Measurements from ENCODE around the gene SLC17A6. TPM values are rescaled to one million over a fixed set of nuclear protein-coding genes. Genes with fewer than 3 reads are reported as not detected.

The SLC17A6 gene
- total and polyA plus RNA-seq, 4 experiments from 2014 or later, result not detected

DNA sequence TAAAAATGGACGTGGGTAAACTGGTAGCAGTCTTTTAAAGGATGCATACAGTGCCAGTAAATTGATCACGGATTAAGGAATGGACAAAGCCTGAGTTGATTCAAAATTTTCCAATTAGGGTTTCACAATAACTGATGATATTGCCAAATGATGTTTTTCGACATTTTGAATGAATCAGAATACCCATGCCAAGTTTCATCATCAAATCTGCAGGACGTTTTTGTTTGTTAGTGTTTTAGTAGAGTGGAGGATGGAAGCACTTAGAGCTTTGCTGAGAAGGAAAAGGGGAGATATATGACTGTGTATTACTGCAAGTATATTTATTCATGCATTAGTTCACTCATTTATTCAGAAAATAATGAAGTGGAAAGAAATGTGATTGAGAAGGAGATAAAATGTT, 78.3 kb downstream of the SLC17A6 start:
- Mint-ChIP-seq H3K4me3 (no peak overlapping the region), H3K27ac (no peak overlapping the region), H3K4me1 (no peaks in the 10 kb centered on the region), H3K36me3 (no peaks in the 10 kb centered on the region), H3K27me3 (peaks cover 0 to 2% of the 10 kb centered on the region in 2 donors), H3K9me3 (peaks cover 0 to 3% (median 0%) of the 10 kb centered on the region in 8 donors)
- ChIA-PET POLR2A (ENCODE audit: partially characterized antibody) (interaction anchor here (0.6 kb wide), 1 partner anchor 8 kb away, joined by 3 read pairs; no protein-coding TSS in a partner anchor), CTCF (ENCODE audit: partially characterized antibody) (no interaction called here)
- Histone ChIP-seq H3K4me1 (ENCODE audit: insufficient read depth, low read length) (no peaks in the 10 kb centered on the region), H3K4me3 (ENCODE audit: low read length in 2 of 2) (no peak overlapping the region), H3K9me3 (ENCODE audit: control insufficient read depth in 1 of 2, low read length in 2 of 2) (no peaks in the 10 kb centered on the region), H3K36me3 (ENCODE audit: insufficient read depth, low read length) (no peaks in the 10 kb centered on the region), H3K27ac (ENCODE audit: low read depth, low read length) (no peak overlapping the region), H3K27me3 (ENCODE audit: insufficient read depth, low read length) (no peaks in the 10 kb centered on the region)
- intact Hi-C loops (cut with micrococcal nuclease), result no loop called here
- no peak for DNase-seq

DNA sequence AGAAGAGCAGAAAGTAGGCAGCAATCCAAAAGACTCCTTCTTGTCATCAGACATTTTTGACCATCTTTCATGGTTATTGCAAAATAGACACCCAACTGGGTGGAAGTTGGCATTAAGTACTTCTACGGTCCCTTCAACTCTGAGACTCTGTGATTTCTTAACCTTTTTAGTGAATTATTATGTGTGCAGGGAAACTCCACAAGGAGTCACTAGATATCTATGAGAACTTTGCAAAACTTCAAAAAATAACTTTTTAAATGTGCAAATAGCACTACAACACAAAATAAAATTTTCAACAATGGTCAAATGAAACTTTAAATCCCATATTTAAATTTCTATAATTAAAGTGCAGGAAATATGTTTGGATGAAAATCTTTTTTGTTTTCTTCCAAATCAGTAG, 88.7 kb downstream of the SLC17A6 start:
- H3K4me3 Mint-ChIP-seq, result no peak overlapping the region
- intact Hi-C loops (cut with micrococcal nuclease), result no loop called here

More for the DNA sequence above, 88.7 kb downstream of the SLC17A6 start:
- H3K27ac Mint-ChIP-seq, result no peak overlapping the region
- no peak for DNase-seq
- H3K4me1 ChIP-seq (ENCODE audit: insufficient read depth, low read length), result no peaks in the 10 kb centered on the region
- H3K4me3 ChIP-seq (ENCODE audit: low read length in 2 of 2), result no peak overlapping the region
- H3K27ac ChIP-seq (ENCODE audit: low read depth, low read length), result no peak overlapping the region
- H3K36me3 Mint-ChIP-seq, result no peaks in the 10 kb centered on the region
- H3K27me3 ChIP-seq (ENCODE audit: insufficient read depth, low read length), result peaks cover 3% of the 10 kb centered on the region
- H3K4me1 Mint-ChIP-seq, result peaks cover 0 to under 1% (median 0%) of the 10 kb centered on the region in 4 donors
- peaks cover 0 to 15% (median under 1%) of the 10 kb centered on the region in 8 donors for H3K9me3 Mint-ChIP-seq
- POLR2A ChIA-PET (ENCODE audit: partially characterized antibody), result no interaction called here
- H3K36me3 ChIP-seq (ENCODE audit: insufficient read depth, low read length), result no peaks in the 10 kb centered on the region
- CTCF ChIA-PET (ENCODE audit: partially characterized antibody), result no interaction called here
- H3K27me3 Mint-ChIP-seq, result peaks cover 2 to 6% of the 10 kb centered on the region in 2 donors
- H3K9me3 ChIP-seq (ENCODE audit: control insufficient read depth in 1 of 2, low read length in 2 of 2), result no peaks in the 10 kb centered on the region

Other genes with a start within 250 kb of the SLC17A6 start
- gene ANO5, start 145.3 kb upstream of the SLC17A6 start, total RNA-seq, result under 1 TPM in 1 of 2 experiments, not detected in 1; 0.09 TPM
- gene ANO5, start 145.3 kb upstream of the SLC17A6 start, polyA plus RNA-seq, result not detected